COR-L47 (cell line): Measurements from ENCODE around the gene TMEM132D.
A peak's percentile ranks its signal among the peaks of the same experiment; 100 is the strongest.
"Not testable (repeated sequence)": the region's sequence is repeated elsewhere in the genome, so short reads cannot be mapped to it uniquely, and the experiment has no call there.

Source experiments
- DNase-seq: peaks from one replicate; lab custom pipeline; 2025; lab: John Stamatoyannopoulos, UW

The TMEM132D gene

DNA sequence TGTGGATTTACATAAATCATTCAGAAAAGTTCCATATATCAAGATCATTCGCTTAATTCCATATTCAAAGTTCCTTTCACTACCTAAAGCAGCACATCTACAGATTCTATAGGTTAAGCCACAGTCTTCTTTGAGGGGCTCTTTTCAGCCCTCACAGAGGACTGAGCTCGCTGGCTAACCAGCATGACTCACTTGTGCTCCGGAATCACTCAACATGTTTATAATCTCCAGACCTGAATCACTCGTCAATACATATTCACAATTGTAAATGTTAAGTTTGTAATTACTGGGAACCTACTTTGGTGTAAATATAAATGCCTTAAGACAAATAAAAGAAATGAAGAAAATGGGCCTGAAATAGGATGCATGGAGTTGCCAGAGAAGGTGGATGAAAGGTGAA, 315.7 kb downstream of the TMEM132D start:
- DNase-seq: no peak

DNA sequence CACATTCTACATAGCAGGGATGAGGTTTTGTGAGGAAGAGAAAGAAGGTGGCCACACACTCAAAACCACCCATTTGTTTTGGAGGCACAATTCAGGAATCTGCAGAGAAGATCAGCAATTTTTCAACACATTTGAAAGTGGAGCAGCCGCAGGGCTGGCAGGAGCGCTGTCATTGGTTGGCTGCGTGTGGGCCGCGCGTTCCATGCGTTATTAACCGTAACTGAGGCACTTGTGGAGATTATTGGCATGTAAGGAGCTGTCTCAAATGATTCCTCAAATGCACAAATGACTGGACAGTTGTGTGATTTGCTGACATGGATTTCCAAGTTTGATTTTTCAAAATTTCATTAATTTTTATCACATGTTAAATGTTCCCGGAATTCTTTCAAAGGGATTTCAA, 318.5 kb downstream of the TMEM132D start:
- no peak for DNase-seq

DNA sequence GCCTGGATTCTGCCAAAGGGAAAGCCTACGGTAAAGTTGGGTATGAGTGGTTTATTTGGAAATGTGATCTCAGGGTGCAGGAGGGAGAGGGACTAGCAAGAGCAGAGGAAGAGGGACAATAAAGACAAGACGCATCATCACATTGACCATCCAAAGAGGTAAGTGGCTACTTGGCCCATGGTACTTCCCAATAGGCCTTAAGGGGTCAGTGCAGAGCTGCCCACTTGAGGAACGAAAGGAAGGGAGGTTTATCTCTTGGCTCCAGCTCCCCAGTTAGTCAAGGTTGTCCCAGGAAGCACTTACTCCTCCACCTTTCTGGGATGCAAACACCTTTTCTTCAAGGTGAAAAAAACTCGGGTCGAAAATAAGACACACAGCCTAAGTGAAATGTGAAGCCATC, 323.9 kb downstream of the TMEM132D start:
- no peak for DNase-seq

- no peak for DNase-seq
These were observed 331.8 kb downstream of the TMEM132D start for GRCh38 chr12:129571901-129572494.

DNA sequence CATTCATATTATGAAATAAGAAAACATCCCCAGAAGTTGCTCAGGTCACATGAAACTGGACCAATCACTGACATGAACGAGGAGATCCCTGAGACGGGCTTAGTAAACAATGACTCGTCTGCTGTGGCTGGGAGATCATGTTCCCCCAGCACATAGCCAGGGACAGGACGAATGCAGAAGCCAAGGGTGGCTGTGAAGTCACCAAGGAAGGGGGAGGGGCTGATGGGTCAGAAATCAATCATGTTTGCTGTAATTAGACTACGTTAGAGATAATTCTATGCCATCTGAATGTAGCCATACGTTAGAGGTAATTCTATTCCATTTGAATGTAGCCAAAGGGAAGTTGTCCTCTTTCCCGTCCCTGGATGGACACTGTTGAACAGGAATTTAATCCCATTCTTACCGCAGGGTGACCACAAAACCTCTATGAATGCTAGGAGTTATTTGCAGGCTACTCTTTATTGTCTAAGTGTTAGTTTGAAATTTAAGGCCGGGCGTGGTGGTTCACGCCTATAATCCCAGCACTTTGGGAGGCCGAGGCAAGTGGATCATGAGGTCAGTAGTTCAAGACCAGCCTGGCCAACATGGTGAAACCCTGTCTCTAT, 332.9 kb downstream of the TMEM132D start:
- no peak for DNase-seq

- no peak for DNase-seq
These were observed 337.0 kb downstream of the TMEM132D start for GRCh38 chr12:129566800-129567199.

DNA sequence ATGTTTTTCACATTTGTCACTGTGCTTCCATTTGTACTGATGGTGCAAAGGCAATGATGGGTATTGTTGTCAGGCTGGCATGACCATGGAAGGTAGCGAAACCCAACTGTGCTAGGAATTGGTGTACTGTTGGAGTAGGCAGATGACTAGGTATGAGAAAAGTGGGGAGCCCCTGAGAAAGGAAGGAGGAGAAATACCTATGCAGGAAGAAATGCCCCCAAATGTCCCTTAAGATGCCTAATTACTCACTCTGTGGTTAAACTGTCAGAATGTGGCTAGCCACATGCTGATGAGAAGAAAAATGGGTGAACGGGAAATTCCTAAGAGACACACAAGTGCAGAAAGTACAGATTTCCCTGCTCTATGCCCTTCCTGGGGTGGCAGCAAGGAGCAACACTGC, 339.1 kb downstream of the TMEM132D start:
- no peak for DNase-seq

DNA sequence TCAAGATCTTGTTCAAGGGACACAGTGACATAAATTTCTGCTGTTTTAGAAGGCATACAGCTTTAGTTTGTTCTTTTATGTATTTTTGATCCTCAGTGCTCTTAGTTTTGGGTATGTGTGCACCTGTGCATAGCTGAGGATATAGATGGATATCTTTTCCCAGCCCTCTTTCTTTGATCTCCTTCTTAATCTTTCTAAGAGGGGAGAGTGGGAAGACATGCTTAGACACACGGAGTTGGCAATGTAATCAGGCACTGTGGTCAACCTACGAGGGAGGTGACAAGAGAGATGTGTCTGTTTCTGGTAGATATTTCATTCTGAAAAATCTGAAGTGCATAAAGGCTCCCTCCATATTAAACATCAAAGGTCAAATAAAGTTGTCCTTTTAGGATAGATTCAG, 340.6 kb downstream of the TMEM132D start:
- no peak for DNase-seq

- DNase-seq: no peak
These were observed 342.5 kb downstream of the TMEM132D start for GRCh38 chr12:129561304-129561703.

DNA sequence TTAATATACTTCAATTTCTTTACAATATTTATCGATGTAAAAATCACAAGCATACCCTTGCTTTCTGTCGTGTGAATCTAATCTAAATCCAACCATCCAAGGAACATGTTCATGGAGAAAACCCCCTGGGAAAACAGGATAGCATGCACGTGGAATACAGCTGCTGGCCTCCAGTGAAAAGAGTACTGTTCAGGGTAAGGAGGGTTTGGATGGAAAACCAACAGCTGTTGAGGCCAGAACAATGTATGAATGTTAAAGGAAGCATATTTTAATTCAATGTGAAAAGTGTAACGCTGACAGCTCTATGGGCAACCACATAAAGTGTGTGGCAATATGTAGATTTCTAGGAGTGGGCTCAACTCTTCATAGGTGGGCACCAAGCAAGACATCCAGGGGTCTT, 344.0 kb downstream of the TMEM132D start:
- DNase-seq: no peak

DNA sequence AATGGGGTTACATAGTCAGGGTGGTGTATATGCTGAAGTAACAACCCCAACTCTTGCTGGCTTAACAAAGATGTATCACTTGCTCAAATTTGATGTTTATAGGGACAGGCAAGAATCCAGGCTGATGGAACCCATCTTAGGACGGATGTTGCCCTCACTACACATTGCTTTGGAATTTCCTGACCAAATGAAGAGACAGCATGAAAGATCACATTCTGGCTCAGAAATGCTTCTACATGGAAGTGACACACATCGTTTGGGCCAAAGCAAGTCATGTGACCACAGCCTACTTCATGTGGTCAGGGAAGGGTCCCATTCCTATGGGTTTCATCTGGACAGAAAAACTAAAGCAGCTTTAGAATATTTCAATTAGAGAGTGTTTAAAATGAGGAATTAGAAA, 345.8 kb downstream of the TMEM132D start:
- no peak for DNase-seq

GRCh38 chr12:129556082-129556481, 347.7 kb downstream of the TMEM132D start:
- DNase-seq: no peak

DNA sequence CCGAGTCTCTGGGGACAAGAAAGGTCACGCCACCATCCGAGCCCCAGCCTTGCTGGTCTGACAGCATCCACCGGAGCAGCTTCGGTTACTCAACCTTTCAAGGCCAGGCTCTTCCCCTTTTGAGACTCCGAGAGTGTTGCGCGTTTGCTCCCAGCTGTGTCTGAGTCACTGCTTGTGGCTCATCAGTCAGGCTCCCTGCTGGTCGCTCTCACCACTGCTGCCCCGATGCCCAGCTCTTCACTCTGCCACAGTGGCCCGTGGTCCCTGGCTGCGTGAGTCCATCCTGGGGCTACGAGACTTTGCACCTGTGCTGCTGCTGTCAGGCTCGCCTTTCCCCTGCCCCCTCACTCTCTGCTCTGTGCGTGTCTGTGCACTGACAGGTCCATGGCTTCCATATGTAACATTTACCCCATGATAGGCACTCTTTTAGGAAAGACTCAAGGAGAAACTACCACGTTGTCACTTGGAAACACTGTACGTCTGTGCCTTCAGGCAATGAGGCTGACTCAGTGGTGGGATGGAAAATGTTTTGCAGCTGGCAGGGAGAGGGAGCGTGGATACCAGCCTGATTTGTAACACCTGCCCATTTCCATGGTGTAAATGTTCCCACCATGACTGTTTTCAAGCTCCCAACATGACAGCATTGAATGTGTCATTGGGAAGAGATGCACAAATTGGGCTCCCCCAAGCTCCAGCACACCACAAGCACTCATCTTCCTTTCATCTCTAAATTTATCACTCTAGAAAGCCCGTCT, 350.7 kb downstream of the TMEM132D start:
- DNase-seq: no peak

- DNase-seq: no peak
These were observed 352.4 kb downstream of the TMEM132D start for GRCh38 chr12:129551441-129551840.

DNA sequence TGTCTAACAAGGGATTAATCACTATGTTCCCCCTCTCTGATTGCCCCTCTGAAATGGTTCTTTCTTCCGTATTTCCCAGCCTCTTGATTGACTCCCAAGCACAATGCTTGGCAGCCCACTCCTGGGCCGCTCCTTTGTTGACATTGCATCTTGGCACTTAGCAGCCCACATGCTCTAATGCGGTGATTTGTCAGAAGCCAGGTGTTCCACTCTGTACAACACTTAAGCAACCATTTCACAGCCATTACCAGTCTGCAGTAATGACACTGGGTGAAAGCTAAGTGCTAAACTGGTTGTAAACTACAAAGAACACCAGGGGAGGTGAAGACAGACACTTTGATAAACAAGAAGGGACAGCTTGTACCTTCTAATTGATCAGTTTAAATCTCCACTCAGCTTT, 353.5 kb downstream of the TMEM132D start:
- peak; percentile 96 for DNase-seq

GRCh38 chr12:129549656-129550055, 354.2 kb downstream of the TMEM132D start:
- DNase-seq: no peak

DNA sequence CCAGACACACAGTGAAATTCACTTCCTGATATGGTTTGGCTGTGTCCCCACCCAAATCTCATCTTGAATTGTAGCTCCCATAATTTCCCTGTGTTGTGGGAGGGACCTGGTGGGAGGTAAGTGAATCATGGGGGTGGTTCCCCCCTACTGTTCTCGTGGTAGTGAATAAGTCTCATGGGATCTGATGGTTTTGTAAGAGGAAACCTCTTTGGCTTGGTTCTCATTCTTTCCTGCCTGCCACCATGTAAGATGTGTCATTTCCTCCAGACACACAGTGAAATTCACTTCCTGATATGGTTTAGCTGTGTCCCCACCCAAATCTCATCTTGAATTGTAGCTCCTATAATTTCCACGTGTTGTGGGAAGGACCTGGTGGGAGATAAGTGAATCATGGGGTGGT, 354.8 kb downstream of the TMEM132D start:
- DNase-seq: not testable (repeated sequence)

DNA sequence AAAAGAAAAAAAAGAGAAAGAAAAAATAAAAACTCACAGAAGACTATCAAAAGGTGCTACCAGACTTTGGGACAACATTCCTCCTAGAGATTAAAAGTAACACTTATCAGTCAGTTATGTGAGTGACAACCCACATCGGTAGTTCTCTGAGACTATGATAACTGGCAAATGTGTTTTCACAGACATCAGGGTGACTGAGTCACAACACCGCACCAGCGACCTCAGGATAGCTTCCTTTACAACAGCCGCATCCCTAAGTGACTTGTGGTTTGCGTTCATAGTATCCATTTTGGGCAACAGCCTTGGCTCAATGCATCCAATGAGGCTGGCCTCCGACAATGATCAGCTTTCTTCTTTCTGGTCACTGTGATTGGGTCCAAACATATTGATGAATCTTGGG, 359.1 kb downstream of the TMEM132D start:
- no peak for DNase-seq

DNA sequence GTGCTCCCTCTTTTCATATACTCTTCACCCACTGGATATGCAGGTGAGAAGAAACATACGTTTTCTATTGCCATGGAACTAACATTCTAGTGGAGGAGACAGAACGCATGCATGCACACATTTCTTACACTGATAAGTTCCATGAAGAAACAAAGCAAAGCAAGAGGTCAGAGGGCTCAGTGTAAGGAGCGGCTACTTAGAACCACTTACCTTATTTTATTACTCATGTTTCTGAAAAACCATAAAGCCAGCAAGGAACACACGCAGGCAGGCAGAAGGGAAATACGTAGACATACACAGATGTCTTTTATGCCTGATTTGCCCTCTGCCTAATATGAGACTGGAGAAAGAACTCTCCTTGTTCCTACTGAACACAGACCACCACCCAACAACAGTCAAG, 362.9 kb downstream of the TMEM132D start:
- no peak for DNase-seq

- DNase-seq: no peak
These were observed 363.6 kb downstream of the TMEM132D start for GRCh38 chr12:129540249-129540648.

GRCh38 chr12:129538724-129539335, 365.0 kb downstream of the TMEM132D start:
- DNase-seq: not testable (repeated sequence)

DNA sequence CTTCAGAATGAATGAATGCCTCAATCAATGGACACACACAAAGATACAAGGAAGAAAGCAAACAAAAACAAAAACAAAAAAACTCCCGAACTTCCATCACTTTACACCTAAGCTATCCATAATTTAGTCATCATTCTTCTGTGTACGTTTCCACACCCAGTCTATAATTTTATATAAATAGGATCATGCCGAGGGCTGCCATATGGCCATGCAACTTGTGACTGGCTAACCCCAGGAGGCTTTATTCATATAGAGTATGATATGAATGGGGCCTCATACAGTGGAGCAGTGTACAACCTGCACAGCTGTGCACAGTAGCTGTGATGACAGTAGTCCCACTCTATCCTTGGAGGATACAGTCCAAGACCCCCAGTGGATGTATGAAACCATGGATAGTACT, 365.7 kb downstream of the TMEM132D start:
- no peak for DNase-seq
